A549 treated with CORT108297 at 1 μM for 4 hours (cell line): ENCODE measurements around the gene BRINP2. TPM values are rescaled to one million over a fixed set of nuclear protein-coding genes. Genes with fewer than 3 reads are reported as not detected.

Experiments
- total RNA-seq: library from RNA; stranded (reverse); fragments of 200-300 nt; extraction: Qiagen RNA extraction; gene quantifications from 5 replicates; pipeline ENCODE4 v1.2.3, GENCODE V29; 2022

The BRINP2 gene
- total RNA-seq: 0.08 to 0.17 TPM (median 0.11 TPM) in 5 replicates

GRCh38 chr1:177170756-177171535 is at the start of gene BRINP2:
TSS of gene BRINP2 (plus strand) at chr1:177170958. CDS start at chr1:177229877, 58,919 bp downstream.

GRCh38 chr1:177164380-177165068 is 6.2 kb upstream of the BRINP2 start, which contains the start of gene ASTN1:
TSS of gene ASTN1 (minus strand) at chr1:177164712. CDS start at chr1:177164676, 36 bp downstream.

Other genes starting within 250 kb of the BRINP2 start
- gene ASTN1, start 6.2 kb upstream of the BRINP2 start, total RNA-seq: not detected in 5 replicates